Vagina (tissue), 2 donors: Measurements from ENCODE around the gene PLGRKT. TPM values are rescaled to one million over a fixed set of nuclear protein-coding genes. Genes with fewer than 3 reads are reported as not detected.

Experiments
- DNase-seq, 2 donors: peaks; one replicate each; pipeline ENCODE4 v3.0.0-alpha.2; 2017; ENCODE audit errors: extremely low spot score in 2 of 2
- H3K27ac ChIP-seq: fragments of 200-600 bp; sonication (generic); one replicate; pipeline ENCODE4 v1.5.1; 2019
- H3K27me3 ChIP-seq: fragments of 200-600 bp; sonication (generic); one replicate; pipeline ENCODE4 v1.5.1; 2019
- H3K36me3 ChIP-seq, 2 donors: fragments of 200-600 bp; sonication (generic); one replicate each; pipeline ENCODE4 v1.5.1; 2017 to 2019
- H3K4me1 ChIP-seq: fragments of 200-600 bp; sonication (generic); one replicate; pipeline ENCODE4 v1.5.1; 2019
- H3K4me3 ChIP-seq, 2 donors: fragments of 200-600 bp; sonication (generic); 1 replicate in 1 of 2; 2 replicates in 1 of 2; pipeline ENCODE4 v1.5.1; 2016 to 2019
- H3K9me3 ChIP-seq: fragments of 200-600 bp; sonication (generic); one replicate; pipeline ENCODE4 v1.5.1; 2019
- CTCF ChIP-seq, 3 experiments: fragments of 450-650 bp in 2 of 3; fragments of 200-600 bp in 1 of 3; sonication (generic) in 1 of 3; IDR thresholded peaks; one replicate each; pipeline ENCODE4 v1.5.1; 2017 to 2019; ENCODE audit warnings: antibody characterized with exemption in 3 of 3, mild to moderate bottlenecking in 2 of 3, moderate library complexity in 2 of 3
- POLR2A ChIP-seq, 2 donors: fragments of 450-650 bp; IDR thresholded peaks; one replicate each; pipeline ENCODE4 v1.6.1; 2017; ENCODE audit warnings: antibody characterized with exemption in 2 of 2, mild to moderate bottlenecking in 2 of 2, moderate library complexity in 2 of 2
- POLR2AphosphoS5 ChIP-seq, 2 donors: sonication (generic); formaldehyde crosslinking; IDR thresholded peaks; one replicate each; pipeline ENCODE4 v1.9.0; 2017; ENCODE audit warnings: antibody characterized with exemption in 2 of 2, mild to moderate bottlenecking in 2 of 2, low read depth in 1 of 2; ENCODE audit not compliant: insufficient read depth in 1 of 2
- intact Hi-C: fragments of 100-400 bp; cut with DNase I; formaldehyde crosslinking; loops from one replicate; pipeline ENCODE4 v1.15.1; 2023
- total RNA-seq: library from RNA; depleted of rRNA; stranded (reverse); fragments of >200 nt; gene quantifications from one replicate; pipeline ENCODE4 v1.2.3, GENCODE V29; 2016

The PLGRKT gene
- total RNA-seq, 1 donor from 2014 or later, result 10.1 TPM

GRCh38 chr9:5430912-5431311, 6.8 kb downstream of the PLGRKT start:
- no peak for DNase-seq
- no peak for TF ChIP-seq CTCF (IDR thresholded peaks at IDR 0.05)
- no peak for TF ChIP-seq POLR2AphosphoS5 (IDR thresholded peaks at IDR 0.05; ENCODE audit: insufficient read depth in 1 of 2, low read depth in 1 of 2)
- TF ChIP-seq POLR2A (IDR thresholded peaks at IDR 0.05), result no peak
- intact Hi-C loops, result loop anchor here (10.0 kb wide), 1 partner anchor 676 kb away; no protein-coding TSS in a partner anchor
- Histone ChIP-seq H3K4me3 (no peak overlapping the region), H3K36me3 (peaks cover 0 to 9% of the 10 kb centered on the region in 2 donors), H3K4me1 (peaks cover 2% of the 10 kb centered on the region), H3K9me3 (no peaks in the 10 kb centered on the region), H3K27ac (no peak overlapping the region), H3K27me3 (no peaks in the 10 kb centered on the region)

GRCh38 chr9:5429873-5430564, 7.7 kb downstream of the PLGRKT start:
- Histone ChIP-seq H3K9me3 (no peaks in the 10 kb centered on the region), H3K4me1 (no peaks in the 10 kb centered on the region), H3K4me3 (no peak overlapping the region), H3K36me3 (peaks cover 0 to 6% of the 10 kb centered on the region in 2 donors), H3K27ac (no peak overlapping the region), H3K27me3 (no peaks in the 10 kb centered on the region)
- intact Hi-C loops, result loop anchor here (10.0 kb wide), 1 partner anchor 675 kb away; no protein-coding TSS in a partner anchor
- no peak for DNase-seq
- TF ChIP-seq POLR2A (IDR thresholded peaks at IDR 0.05) (no peak), CTCF (IDR thresholded peaks at IDR 0.05) (no peak), POLR2AphosphoS5 (IDR thresholded peaks at IDR 0.05; ENCODE audit: insufficient read depth in 1 of 2, low read depth in 1 of 2) (no peak)

GRCh38 chr9:5428794-5429528, 8.8 kb downstream of the PLGRKT start:
- intact Hi-C loops, result no loop called here
- no peaks in the 10 kb centered on the region for H3K36me3 ChIP-seq
- TF ChIP-seq CTCF (IDR thresholded peaks at IDR 0.05) (no peak), POLR2A (IDR thresholded peaks at IDR 0.05) (no peak), POLR2AphosphoS5 (IDR thresholded peaks at IDR 0.05; ENCODE audit: insufficient read depth in 1 of 2, low read depth in 1 of 2) (no peak)
- no peaks in the 10 kb centered on the region for H3K4me1 ChIP-seq
- no peak overlapping the region for H3K27ac ChIP-seq
- no peaks in the 10 kb centered on the region for H3K27me3 ChIP-seq
- no peaks in the 10 kb centered on the region for H3K9me3 ChIP-seq
- H3K4me3 ChIP-seq, result no peak overlapping the region
- DNase-seq, result no peak

- intact Hi-C loops, result no loop called here
These were observed 9.6 kb downstream of the PLGRKT start for GRCh38 chr9:5428172-5428571.

More at GRCh38 chr9:5428172-5428571, 9.6 kb downstream of the PLGRKT start:
- Histone ChIP-seq H3K4me1 (no peaks in the 10 kb centered on the region), H3K27ac (no peak overlapping the region), H3K4me3 (no peak overlapping the region), H3K27me3 (no peaks in the 10 kb centered on the region), H3K9me3 (no peaks in the 10 kb centered on the region), H3K36me3 (no peaks in the 10 kb centered on the region)
- TF ChIP-seq CTCF (IDR thresholded peaks at IDR 0.05), result no peak
- TF ChIP-seq POLR2AphosphoS5 (IDR thresholded peaks at IDR 0.05; ENCODE audit: insufficient read depth in 1 of 2, low read depth in 1 of 2), result no peak
- no peak for TF ChIP-seq POLR2A (IDR thresholded peaks at IDR 0.05)
- no peak for DNase-seq
